Neural crest cell (in vitro differentiated cells): ENCODE results near the gene TBRG1. TPM values are rescaled to one million over a fixed set of nuclear protein-coding genes. Genes with fewer than 3 reads are reported as not detected.

Experiments
- DNase-seq: peaks from one replicate; pipeline ENCODE4 v3.0.0; 2021; ENCODE audit warnings: low read depth, mixed read lengths, low spot score
- H3K27ac Mint-ChIP-seq: one replicate; pipeline ENCODE4 v1.8.0; 2021; ENCODE audit warnings: mild to moderate bottlenecking, mixed read lengths; ENCODE audit not compliant: unreplicated experiment
- H3K27me3 Mint-ChIP-seq: 2 replicates; pipeline ENCODE4 v1.8.0; 2021; ENCODE audit warnings: low read depth, mild to moderate bottlenecking, mixed read lengths
- H3K36me3 Mint-ChIP-seq: 2 replicates; pipeline ENCODE4 v1.8.0; 2021; ENCODE audit warnings: low read depth, mild to moderate bottlenecking, mixed read lengths
- H3K4me1 Mint-ChIP-seq: 2 replicates; pipeline ENCODE4 v1.8.0; 2021; ENCODE audit warnings: mixed read lengths
- H3K4me3 Mint-ChIP-seq: one replicate; pipeline ENCODE4 v1.8.0; 2021; ENCODE audit warnings: mild to moderate bottlenecking, mixed read lengths
- H3K9me3 Mint-ChIP-seq: 2 replicates; pipeline ENCODE4 v1.8.0; 2021; ENCODE audit warnings: mixed read lengths
- CTCF ChIP-seq: fragments of 200-600 bp; sonication (generic); conservative IDR thresholded peaks from 2 replicates; pipeline ENCODE4 v1.5.0; 2021; ENCODE audit warnings: antibody characterized with exemption, mild to moderate bottlenecking
- total RNA-seq: library from RNA; stranded (reverse); gene quantifications from 2 replicates; pipeline ENCODE4 v1.2.1, GENCODE V29; 2021

Gene TBRG1
- total RNA-seq, 1 donor from 2014 or later, result 23.0 TPM

GRCh38 chr11:124633355-124633754 lies 10.7 kb downstream of the TBRG1 start:
- peaks cover 7% of the 10 kb centered on the region for H3K36me3 Mint-ChIP-seq
- DNase-seq, result no peak
- peaks cover 1% of the 10 kb centered on the region for H3K4me1 Mint-ChIP-seq
- no peak overlapping the region for H3K27ac Mint-ChIP-seq
- H3K9me3 Mint-ChIP-seq, result no peaks in the 10 kb centered on the region
- peak; percentile 46 for TF ChIP-seq CTCF
- H3K4me3 Mint-ChIP-seq, result no peak overlapping the region
- no peaks in the 10 kb centered on the region for H3K27me3 Mint-ChIP-seq

GRCh38 chr11:124635932-124636331 lies 13.3 kb downstream of the TBRG1 start:
- Mint-ChIP-seq H3K27ac (no peak overlapping the region), H3K4me1 (peaks cover 6% of the 10 kb centered on the region), H3K27me3 (no peaks in the 10 kb centered on the region), H3K36me3 (peaks cover 13% of the 10 kb centered on the region), H3K4me3 (no peak overlapping the region), H3K9me3 (no peaks in the 10 kb centered on the region)
- TF ChIP-seq CTCF, result no peak
- no peak for DNase-seq

GRCh38 chr11:124638500-124638899 lies 15.8 kb downstream of the TBRG1 start:
- H3K4me3 Mint-ChIP-seq, result no peak overlapping the region
- TF ChIP-seq CTCF, result no peak
- H3K27ac Mint-ChIP-seq, result no peak overlapping the region
- no peak for DNase-seq
- H3K27me3 Mint-ChIP-seq, result no peaks in the 10 kb centered on the region
- peaks cover 6% of the 10 kb centered on the region for H3K4me1 Mint-ChIP-seq
- H3K9me3 Mint-ChIP-seq, result no peaks in the 10 kb centered on the region
- H3K36me3 Mint-ChIP-seq, result peaks cover 13% of the 10 kb centered on the region

- no peak for TF ChIP-seq CTCF
- Mint-ChIP-seq H3K4me1 (peaks cover 6% of the 10 kb centered on the region), H3K4me3 (no peak overlapping the region), H3K27ac (no peak overlapping the region), H3K27me3 (no peaks in the 10 kb centered on the region), H3K9me3 (no peaks in the 10 kb centered on the region), H3K36me3 (peaks cover 13% of the 10 kb centered on the region)
- no peak for DNase-seq
These were observed 16.5 kb downstream of the TBRG1 start for GRCh38 chr11:124639186-124639585.

- DNase-seq, result no peak
- no peaks in the 10 kb centered on the region for H3K27me3 Mint-ChIP-seq
- H3K27ac Mint-ChIP-seq, result no peak overlapping the region
- H3K4me3 Mint-ChIP-seq, result no peak overlapping the region
- H3K36me3 Mint-ChIP-seq, result peaks cover 13% of the 10 kb centered on the region
- no peaks in the 10 kb centered on the region for H3K9me3 Mint-ChIP-seq
- no peak for TF ChIP-seq CTCF
- H3K4me1 Mint-ChIP-seq, result peaks cover 11% of the 10 kb centered on the region
These were observed 18.0 kb downstream of the TBRG1 start for GRCh38 chr11:124640666-124641065.

- no peak for TF ChIP-seq CTCF
- H3K4me3 Mint-ChIP-seq, result no peak overlapping the region
- H3K4me1 Mint-ChIP-seq, result peaks cover 11% of the 10 kb centered on the region
- no peaks in the 10 kb centered on the region for H3K9me3 Mint-ChIP-seq
- H3K27me3 Mint-ChIP-seq, result no peaks in the 10 kb centered on the region
- no peak for DNase-seq
- H3K36me3 Mint-ChIP-seq, result peaks cover 10% of the 10 kb centered on the region
- H3K27ac Mint-ChIP-seq, result no peak overlapping the region
These were observed 20.0 kb downstream of the TBRG1 start for GRCh38 chr11:124642628-124643027.
